T-helper 1 cell treated with Interleukin-12 subunit alpha and Interleukin-12 subunit beta and Interleukin-4 antibody, amounts not matched to agents 30 ng/mL and 1 ng/mL, for 36 hours (primary cell): ENCODE data around the gene C16orf92. TPM values are rescaled to one million over a fixed set of nuclear protein-coding genes. Genes with fewer than 3 reads are reported as not detected.

Source experiments
- intact Hi-C: fragments of 100-400 bp; cut with micrococcal nuclease; formaldehyde crosslinking; loops from one replicate; pipeline ENCODE4 v1.15.1; 2024
- total RNA-seq: library from RNA; stranded (reverse); gene quantifications from 2 replicates; pipeline ENCODE4 v1.2.3, GENCODE V29; 2022

C16orf92 gene, protein sequence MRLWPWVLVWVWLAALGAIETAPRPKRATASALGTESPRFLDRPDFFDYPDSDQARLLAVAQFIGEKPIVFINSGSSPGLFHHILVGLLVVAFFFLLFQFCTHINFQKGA
- total RNA-seq = not detected in 2 replicates

DNA sequence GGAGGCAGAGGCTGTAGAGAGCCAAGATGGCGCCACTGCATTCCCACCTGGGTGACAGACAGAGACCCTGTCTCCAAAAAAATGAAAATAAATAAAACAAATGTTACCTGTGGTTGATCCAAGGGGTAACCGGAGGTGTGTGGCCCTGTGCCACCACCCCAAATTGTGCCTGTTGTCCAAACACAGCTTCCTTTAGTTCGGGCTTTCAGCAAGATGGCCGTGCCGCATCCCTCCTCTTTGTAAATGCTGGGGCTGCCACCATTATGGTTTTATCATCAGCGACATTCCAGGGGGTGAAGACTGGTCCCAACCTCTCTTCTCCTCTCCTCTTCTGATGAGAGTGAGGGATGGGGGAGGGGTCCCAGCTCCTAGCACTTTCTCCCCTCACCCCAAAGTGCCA is at the start of gene C16orf92:
C16orf92 (plus strand) TSS at position 312 of the 400 bp plus-strand sequence. CDS start 143 bp downstream, outside the sequence.
- intact Hi-C loops = loop anchor here (5.0 kb wide), 3 partner anchors 121 to 196 kb away; partner anchors contain the start of gene ASPHD1

DNA sequence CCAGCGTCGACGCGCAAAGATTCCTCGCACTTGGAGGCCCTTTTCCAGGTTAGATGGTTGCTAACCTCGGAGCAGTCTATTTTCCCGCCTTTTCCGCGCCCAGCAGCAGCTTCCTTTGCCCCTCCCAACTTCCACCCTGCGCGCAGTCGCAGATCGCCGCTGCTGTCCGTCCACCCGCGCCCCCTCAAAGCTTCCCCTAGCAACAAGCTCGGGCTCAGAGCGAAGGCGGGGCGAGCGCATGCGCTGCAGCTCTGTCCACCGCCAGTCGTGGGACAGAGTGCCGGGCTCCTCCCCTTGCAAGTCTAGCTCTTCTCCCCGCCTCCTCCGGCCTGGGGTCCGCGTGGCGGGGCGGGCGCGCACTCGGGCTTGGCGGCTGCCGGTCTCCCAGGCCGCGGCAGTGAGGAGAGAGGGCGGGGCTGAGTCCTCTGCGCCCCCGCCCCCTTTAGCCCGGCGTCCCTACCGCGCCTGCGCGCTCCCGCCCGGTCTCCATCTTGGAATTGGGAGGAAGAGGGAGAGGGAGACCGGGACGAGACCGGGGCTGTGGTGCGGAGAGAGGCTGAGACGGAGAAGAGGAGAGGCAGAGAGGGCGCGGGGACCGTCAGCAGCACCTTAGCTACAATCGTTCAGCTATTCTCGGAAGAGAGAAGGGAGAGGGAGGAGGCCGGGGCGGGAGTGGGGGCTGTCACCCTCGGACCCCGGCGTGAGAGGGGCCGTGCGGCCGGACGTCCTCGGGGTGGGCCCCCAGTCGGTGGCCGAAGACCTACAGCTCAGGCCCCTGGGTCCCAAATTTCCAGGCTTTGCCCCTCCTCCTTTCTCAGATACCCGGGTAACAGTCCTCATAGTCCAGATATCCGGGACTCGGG is 49.4 kb upstream of the C16orf92 start, which contains the start of gene TAOK2:
TAOK2 (plus strand) TSS at position 485 of the 863 bp plus-strand sequence. CDS start 3,905 bp downstream, outside the sequence.
- intact Hi-C loops = loop anchor here (1.0 to 10.0 kb wide), 9 partner anchors 11 to 681 kb away; partner anchors contain the start of genes CDIPT, FBRS, INO80E and KCTD13

DNA sequence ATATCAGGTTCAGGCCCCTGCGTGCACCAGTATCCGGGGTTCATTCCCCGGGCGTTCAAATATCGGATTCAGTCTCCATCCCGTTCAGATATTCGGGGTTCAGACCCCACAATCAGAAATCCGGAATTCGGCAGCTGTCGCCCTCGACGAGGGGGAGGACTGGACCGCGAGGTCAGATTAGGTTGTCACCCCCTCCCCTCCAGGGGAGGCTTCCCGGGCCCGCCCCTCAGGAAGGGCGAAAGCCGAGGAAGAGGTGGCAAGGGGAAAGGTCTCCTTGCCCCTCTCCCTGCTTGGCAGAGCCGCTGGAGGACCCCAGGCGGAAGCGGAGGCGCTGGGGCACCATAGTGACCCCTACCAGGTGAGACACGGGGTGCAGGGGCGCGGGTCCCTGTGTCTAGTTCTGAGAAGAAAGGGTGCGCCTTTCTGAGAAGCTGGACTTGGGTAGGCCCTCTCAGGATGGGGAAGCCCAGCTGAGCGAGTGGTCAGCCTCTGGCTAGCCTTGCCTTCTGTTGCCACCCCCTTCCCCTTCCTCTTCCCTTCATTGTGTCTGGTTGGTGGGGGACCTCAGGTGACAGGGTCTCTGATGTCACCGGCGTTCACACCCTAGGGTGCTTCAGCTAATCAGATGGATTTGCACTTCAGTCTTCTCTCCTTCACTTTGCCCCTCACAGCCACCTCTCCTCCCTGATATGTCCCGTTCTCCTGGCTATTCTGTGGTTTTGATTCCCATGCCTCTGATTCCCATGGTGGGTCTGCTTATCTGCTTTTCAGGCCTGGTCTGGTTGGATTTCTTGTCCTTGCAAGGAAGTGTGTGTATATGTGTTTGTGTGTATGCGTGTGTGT is 48.5 kb upstream of the C16orf92 start:
- intact Hi-C loops = loop anchor here (10.0 kb wide), 1 partner anchor 680 kb away; the partner anchor contains the start of genes FBRS and PRR14

DNA sequence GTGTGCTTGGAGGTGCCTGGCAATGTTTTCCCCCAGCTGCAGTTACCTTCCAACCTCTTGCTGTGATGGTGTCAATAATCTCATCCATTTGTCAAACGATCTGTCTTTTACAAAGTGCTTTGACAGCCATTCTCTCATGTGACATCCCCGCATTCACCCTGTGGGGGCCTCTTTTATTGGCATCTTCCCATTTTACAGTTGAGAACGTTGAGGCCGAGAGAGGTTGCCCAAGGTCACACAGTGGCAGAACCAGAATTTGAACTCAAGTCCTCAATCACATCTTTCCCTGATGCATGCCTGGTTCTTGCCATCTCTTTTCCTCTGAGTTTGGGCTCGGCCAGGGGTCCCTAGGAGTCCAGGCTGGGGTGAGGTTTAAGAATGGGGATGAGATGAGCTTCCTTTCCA is 47.9 kb upstream of the C16orf92 start:
- intact Hi-C loops = loop anchor here (10.0 kb wide), 1 partner anchor 680 kb away; the partner anchor contains the start of genes FBRS and PRR14

DNA sequence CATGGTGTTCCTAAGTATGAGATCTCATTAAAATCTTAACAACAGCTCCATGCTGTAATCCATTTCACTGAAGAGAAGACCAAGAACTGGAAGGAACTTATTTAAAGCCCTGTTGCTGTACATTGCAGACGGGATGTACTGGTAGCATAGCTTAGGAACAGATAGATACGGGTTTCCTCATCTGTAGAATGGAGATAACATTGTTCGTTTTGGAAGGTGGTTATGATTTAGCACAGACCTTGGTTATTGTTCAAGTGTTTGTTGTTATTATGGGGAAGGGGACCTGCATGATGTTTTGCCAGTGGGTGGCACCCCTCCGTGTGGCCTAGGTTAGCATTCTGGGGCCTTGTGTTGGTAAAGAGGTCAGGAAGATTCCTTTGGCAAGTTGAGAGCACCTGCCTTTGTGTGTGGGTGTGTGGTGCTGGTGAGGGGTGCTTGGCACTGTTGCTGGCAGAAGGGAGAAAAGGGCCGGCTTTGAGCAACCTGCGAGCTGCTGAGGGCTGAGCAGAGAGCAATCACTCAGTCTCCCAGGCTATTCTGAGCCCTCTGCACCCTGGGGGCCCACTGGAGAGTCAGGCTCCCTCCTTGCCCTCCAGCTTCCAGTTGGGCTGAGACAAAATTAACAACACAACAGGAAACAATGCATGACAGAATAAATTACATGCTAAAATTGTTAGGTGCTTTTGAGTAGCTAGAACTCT is 47.0 kb upstream of the C16orf92 start:
- intact Hi-C loops = loop anchor here (1.0 to 10.0 kb wide), 2 partner anchors 98 to 679 kb away; partner anchors contain the start of genes FBRS and PRR14

DNA sequence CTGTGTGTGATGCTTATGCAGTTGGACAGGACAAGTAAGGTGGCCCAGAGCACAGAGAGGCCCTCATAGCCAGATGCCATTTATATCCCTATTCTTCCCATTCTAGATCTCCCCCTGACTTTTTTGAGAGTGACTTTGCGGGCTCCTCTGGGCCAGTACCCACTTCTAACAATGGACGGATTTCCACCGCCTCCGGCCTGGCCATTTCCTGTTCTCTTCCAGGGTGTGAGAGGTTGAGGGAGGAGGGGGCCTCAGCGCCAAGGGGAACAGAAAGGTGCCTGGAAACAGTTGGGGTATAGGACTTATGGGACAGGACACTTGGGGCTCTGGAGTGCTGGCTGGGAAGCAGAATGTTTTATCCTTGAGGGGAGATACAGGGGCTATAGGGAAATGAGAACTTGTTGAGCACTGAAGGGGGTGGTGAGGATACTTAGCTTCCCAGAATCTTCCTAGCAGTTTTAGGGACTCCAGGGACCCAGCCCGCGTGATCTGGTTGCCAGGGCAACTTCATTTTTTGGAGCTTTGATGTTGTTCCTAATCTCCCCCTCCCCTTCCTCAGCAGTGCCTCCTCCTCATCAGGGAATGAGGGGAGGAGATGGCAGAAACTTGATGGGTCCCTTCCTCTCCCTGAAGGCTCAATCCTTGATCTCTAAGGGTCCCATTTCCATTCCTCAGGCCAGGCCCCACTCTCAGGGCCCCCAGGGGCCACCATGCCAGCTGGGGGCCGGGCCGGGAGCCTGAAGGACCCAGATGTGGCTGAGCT is 45.8 kb upstream of the C16orf92 start:
- intact Hi-C loops = loop anchor here (10.0 kb wide), 1 partner anchor 678 kb away; the partner anchor contains the start of genes FBRS and PRR14

DNA sequence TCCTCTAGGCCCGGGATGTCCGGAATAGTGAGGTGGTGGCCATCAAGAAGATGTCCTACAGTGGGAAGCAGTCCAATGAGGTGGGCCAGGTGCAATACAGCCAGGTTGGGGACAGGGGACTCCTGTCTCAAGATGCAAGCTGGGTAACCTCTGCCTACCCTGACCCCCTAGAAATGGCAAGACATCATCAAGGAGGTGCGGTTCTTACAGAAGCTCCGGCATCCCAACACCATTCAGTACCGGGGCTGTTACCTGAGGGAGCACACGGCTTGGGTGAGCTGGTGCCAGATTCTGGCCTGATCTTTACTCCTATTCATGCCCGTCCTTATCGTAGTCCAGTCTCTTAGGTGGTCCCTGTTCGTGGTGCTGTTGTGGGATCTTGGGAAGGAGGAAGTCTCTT is 44.9 kb upstream of the C16orf92 start:
- intact Hi-C loops = loop anchor here (10.0 kb wide), 1 partner anchor 677 kb away; the partner anchor contains the start of genes FBRS and PRR14

DNA sequence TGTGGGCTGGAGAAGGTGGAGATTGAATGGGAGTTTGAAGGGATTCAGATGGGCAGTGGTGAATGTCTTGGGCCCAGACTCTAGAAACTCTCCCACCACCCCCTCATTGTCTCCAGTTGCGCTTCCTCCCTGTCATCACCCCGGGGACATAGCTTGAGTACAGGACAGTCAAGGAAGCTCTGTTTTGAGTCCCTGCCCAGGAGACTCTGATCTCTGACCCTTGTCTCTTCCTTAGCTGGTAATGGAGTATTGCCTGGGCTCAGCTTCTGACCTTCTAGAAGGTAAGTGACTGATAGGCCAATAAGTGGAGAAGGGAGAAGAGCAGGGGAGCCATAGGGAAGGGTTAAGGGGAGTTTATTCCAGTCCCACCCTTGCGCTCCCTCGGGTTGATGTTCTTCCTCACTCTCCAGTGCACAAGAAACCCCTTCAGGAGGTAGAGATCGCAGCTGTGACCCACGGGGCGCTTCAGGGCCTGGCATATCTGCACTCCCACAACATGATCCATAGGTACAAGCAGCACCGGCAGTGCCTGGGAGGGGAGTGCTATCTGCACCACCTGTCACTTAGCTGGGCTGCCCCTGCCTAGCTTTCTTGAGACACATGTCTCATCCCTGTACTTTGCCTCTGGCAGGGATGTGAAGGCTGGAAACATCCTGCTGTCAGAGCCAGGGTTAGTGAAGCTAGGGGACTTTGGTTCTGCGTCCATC is 44.3 kb upstream of the C16orf92 start:
- intact Hi-C loops = loop anchor here (10.0 kb wide), 1 partner anchor 676 kb away; the partner anchor contains the start of genes FBRS and PRR14

DNA sequence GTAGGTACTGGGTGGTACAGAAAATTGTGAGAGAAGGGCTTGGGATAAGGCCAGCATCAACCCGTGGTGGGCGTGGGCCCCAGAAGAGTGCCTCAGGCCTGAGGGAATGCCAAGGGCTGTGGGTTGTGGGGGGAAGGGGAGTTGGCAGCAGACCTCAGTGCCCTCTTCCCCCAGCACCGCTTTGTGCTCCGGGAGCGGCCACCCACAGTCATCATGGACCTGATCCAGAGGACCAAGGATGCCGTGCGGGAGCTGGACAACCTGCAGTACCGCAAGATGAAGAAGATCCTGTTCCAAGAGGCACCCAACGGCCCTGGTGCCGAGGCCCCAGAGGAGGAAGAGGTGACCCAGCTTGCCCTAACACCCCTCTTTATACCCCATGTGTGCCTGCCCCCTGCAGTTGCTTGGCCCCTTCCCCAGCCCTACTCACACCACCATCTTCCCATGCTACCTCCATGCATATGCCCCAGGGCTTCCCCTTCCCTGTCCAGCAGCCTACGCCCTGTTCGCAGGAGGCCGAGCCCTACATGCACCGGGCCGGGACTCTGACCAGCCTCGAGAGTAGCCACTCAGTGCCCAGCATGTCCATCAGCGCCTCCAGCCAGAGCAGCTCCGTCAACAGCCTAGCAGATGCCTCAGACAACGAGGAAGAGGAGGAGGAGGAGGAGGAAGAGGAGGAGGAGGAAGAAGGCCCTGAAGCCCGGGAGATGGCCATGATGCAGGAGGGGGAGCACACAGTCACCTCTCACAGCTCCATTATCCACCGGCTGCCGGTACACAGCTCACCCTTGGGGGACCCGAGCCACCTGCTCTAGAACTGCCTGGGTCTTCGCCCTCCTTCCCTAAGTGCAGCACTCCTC is 40.2 kb upstream of the C16orf92 start:
- intact Hi-C loops = no loop called here

DNA sequence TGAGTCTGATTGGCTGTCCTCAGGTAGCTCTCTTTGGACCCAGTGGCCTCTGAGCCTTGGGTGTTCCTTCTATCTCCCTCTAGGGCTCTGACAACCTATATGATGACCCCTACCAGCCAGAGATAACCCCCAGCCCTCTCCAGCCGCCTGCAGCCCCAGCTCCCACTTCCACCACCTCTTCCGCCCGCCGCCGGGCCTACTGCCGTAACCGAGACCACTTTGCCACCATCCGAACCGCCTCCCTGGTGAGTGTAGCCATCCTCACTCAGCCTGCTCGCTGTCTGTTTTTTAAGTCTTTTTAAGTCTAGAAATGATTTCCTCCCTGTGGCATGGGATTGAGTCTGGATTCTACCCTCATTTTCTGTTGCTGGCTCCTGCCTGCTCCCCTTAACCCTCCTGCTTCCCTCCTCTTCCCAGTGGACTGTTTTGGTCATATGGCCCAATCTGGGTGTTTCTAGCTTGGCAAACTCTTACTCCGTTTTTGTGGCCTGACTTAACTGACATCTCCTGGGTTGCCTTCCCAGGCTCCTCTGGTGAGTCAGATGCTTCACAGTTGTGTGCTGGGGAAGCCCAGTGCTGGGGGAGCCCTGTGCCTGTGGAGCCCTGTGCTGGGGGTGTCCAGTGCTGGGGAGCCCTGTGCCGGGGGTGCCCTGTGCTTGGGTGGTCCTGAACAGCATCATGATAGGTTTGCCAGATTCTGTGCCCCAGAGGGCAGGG is 39.4 kb upstream of the C16orf92 start:
- intact Hi-C loops = no loop called here

DNA sequence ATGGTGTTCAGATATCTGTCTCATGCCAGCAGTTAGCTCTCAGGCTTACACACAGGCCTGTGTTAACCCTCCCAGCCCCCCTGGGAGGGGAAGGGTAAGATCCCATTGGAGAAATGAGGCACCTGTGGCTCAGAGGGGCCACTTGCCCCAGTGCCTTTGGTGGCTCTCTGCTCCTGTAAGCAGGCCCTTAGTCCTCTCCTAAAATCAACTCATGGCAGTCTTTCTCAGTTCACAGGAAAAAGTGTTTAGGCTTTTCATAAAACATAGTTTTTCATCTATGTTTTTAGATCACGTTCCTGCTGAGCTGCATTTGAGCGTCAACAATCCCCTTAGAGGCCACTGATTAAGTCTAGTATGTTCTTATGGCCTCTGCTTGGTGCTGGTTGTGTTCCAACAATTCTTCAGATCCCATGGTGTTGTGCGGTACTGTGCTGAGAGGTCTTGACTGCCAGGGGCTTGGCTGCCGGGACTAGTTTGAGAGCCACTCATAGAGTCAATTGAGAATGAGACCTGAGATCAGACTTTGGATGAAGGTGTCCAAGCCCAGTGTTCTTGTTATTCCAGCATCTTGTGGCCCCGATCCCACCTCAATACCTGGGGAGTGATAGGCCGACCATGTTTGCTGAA is 38.7 kb upstream of the C16orf92 start:
- intact Hi-C loops = no loop called here

DNA sequence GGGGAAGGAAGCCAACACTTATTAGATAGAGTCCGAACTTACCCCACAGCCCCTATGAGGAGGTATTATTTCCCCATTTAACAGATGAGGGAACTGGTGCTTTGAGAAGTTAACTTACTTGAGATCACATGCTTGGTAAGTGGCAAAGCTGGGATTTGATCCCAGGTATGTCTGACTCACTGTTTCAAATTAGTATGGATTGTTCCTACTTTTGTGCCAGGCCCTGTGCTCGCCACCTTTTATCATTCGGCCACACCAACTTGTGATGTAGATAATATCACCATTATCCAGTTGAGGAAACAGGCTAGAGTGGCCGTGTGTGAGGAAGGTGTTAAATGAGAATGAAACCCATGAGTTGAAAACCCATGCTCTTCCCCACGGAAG is 38.2 kb upstream of the C16orf92 start:
- intact Hi-C loops = no loop called here

DNA sequence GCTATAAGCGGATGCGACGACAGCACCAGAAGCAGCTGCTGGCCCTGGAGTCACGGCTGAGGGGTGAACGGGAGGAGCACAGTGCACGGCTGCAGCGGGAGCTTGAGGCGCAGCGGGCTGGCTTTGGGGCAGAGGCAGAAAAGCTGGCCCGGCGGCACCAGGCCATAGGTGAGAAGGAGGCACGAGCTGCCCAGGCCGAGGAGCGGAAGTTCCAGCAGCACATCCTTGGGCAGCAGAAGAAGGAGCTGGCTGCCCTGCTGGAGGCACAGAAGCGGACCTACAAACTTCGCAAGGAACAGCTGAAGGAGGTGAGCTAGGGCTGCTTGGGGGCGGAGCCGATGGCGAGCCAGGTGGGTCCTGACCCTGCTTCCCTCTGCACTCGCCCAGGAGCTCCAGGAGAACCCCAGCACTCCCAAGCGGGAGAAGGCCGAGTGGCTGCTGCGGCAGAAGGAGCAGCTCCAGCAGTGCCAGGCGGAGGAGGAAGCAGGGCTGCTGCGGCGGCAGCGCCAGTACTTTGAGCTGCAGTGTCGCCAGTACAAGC is 37.7 kb upstream of the C16orf92 start:
- intact Hi-C loops = no loop called here

DNA sequence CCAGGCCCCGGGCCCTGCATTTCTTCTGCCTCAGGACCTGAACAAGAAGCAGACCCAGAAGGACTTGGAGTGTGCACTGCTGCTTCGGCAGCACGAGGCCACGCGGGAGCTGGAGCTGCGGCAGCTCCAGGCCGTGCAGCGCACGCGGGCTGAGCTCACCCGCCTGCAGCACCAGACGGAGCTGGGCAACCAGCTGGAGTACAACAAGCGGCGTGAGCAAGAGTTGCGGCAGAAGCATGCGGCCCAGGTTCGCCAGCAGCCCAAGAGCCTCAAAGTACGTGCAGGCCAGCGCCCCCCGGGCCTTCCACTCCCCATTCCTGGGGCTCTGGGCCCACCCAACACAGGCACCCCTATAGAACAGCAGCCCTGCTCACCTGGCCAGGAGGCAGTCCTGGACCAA is 36.8 kb upstream of the C16orf92 start:
- intact Hi-C loops = no loop called here

DNA sequence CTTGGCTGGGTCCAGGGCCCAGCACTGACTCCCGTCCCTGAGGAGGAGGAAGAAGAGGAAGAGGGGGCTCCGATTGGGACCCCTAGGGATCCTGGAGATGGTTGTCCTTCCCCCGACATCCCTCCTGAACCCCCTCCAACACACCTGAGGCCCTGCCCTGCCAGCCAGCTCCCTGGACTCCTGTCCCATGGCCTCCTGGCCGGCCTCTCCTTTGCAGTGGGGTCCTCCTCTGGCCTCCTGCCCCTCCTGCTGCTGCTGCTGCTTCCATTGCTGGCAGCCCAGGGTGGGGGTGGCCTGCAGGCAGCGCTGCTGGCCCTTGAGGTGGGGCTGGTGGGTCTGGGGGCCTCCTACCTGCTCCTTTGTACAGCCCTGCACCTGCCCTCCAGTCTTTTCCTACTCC is 36.1 kb upstream of the C16orf92 start:
- intact Hi-C loops = no loop called here

DNA sequence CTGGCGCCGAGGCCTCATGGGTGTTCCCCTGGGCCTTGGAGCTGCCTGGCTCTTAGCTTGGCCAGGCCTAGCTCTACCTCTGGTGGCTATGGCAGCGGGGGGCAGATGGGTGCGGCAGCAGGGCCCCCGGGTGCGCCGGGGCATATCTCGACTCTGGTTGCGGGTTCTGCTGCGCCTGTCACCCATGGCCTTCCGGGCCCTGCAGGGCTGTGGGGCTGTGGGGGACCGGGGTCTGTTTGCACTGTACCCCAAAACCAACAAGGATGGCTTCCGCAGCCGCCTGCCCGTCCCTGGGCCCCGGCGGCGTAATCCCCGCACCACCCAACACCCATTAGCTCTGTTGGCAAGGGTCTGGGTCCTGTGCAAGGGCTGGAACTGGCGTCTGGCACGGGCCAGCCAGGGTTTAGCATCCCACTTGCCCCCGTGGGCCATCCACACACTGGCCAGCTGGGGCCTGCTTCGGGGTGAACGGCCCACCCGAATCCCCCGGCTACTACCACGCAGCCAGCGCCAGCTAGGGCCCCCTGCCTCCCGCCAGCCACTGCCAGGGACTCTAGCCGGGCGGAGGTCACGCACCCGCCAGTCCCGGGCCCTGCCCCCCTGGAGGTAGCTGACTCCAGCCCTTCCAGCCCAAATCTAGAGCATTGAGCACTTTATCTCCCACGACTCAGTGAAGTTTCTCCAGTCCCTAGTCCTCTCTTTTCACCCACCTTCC is 35.5 kb upstream of the C16orf92 start:
- intact Hi-C loops = no loop called here
